GM15510 (cell line): ENCODE results near the gene RAB34.
A peak's percentile ranks its signal among the peaks of the same experiment; 100 is the strongest.

ENCODE experiments used
- POLR2A ChIP-seq: IDR thresholded peaks from 3 replicates; pipeline ENCODE4 v1.6.1; 2011; ENCODE audit warnings: borderline replicate concordance; ENCODE audit not compliant: insufficient read length; ENCODE audit errors: extremely low read depth

RAB34 gene

DNA sequence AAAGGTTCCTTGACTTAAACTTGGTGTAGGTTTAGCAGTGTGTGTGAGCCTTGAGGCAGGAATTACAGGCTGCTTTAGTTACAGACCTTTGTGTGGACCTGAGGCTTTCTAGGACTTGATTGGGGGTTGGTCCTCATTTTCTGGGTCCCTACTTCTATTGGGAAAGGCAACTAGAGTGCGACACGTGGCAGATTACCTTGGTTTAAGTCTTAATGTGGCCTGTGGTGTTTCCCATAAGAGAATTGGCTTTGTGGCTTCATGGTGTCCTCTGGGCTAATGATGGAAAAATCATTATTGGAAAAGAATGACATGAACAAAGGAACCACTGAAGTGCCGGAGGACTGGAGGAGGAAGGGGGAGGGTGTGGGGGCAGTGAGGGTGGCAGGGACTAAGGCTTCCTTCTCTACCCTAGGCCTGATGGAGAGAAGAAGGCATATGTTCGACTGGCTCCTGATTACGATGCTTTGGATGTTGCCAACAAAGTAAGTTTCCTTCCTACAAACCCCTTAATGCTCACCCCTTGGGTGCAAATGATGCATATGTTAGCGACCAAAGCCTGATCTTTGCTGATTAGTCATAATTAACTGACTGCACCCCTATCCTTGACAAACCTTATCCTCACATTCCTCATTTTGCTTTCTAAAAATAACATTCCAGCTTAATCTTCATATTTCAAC is 5.6 kb upstream of the RAB34 start:
- TF ChIP-seq POLR2A: no peak

GRCh38 chr17:28722417-28723158 is 4.9 kb upstream of the RAB34 start:
- TF ChIP-seq POLR2A: no peak

- TF ChIP-seq POLR2A: no peak
These were observed 2.8 kb upstream of the RAB34 start for GRCh38 chr17:28720247-28720996.

GRCh38 chr17:28719021-28719433 is 1.4 kb upstream of the RAB34 start:
- no peak for TF ChIP-seq POLR2A

GRCh38 chr17:28718333-28719020 is 809 bp upstream of the RAB34 start:
- no peak for TF ChIP-seq POLR2A

DNA sequence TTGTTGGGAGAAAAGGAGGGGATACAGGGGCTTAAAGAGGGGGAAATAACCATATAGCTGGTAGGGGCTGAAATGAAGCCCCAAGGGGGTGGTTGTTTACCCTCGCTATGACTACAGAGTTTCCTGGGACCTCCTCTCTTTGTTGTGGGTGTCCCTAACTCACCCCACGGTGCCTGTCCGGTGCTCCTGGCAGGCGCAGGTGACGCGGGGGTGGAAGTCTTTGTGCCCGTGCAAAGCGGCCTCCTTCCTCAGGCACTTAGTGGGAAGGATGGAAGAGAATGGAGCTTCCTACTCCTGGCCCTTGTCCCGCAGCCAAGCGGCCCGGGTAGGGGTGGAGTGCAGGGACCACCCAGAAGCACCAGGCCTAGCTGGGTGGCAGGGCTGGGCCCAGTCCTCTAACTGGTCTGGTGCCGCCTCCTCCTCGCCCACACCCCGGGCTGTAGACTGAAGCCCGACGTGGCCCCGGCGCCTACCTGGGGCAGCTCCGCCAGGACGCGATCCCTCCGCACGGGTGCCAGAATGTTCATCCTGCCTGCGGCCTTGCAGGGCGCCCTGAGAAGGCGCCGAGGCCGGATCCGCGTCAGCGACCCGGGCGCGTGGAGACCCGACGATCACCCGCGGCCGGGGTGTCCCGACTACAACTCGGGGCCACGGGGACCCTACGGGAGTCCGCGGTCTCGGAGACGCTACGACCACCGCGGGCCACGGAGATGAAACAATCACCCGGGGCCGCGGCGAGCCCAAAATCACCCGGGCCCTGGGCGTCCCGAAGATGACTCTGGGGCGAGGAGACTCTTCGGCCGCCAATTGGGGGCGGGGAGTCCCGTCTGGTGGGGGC is 709 bp downstream of the RAB34 start:
- TF ChIP-seq POLR2A: no peak

DNA sequence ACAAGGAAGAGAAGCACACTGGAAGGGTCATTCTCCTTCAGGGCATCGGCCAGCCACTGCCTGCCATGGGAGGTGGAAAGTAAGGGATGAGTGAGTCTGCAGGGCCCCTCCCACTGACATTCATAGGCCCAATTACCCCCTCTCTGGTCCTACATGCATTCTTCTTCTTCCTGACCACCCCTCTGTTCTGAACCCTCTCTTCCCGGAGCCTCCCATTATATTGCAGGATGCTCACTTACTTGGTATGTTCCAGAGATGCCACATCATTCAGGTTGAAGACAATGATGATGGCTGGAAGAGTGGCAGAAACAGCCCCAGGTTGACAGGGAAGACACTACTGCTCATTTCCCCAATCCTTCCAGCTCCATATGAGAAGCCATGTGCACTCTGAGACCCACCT is 2.5 kb downstream of the RAB34 start:
- TF ChIP-seq POLR2A: no peak

- TF ChIP-seq POLR2A: no peak
These were observed 3.4 kb downstream of the RAB34 start for GRCh38 chr17:28714281-28714680.

DNA sequence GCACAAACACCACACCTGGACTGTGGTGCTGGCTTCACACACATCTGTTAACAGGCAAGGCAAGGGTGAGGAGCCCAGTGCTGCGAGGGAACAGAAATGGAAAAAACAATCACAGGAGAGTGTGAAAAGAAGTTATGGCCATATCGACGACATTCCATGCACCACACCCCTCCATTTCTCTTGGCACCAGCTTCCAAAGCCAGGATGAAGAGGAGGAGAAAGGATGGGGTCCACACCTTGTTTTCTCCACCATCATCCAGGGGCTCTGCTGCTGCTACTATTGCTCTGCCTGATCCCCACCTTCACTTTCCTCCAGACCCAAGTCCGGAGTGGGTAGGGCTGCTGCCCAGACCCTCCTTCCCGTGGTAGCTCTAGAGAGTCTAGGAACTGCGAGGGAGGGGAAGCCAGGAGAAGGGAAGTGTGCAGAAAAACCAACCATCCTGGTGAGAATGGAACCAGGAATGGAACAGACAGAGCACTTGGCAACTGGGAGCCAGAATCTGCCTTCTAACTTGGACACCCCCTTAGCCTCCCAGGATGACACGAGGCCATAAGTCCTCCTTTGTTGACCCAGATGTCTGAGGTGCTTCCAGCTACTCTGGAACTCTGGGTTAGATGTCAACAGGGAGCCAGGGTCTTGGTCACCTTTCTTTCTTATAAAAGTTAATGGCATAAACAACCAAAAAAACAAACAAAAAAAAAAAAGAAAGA is 4.8 kb downstream of the RAB34 start:
- no peak for TF ChIP-seq POLR2A

- TF ChIP-seq POLR2A: peak; percentile 37
These were observed 5.5 kb downstream of the RAB34 start for GRCh38 chr17:28712032-28712704.

- TF ChIP-seq POLR2A: no peak
These were observed 6.0 kb downstream of the RAB34 start, which contains the start of gene PROCA1 for GRCh38 chr17:28711723-28712031. Gene PROCA1 (minus strand): TSS chr17:28711888. CDS start chr17:28711660, 228 bp downstream.

- TF ChIP-seq POLR2A: peak; percentile 71
These were observed 6.6 kb downstream of the RAB34 start for GRCh38 chr17:28710861-28711722.
